K562 (cell line): ENCODE data around the gene RCN2. TPM values are rescaled to one million over a fixed set of nuclear protein-coding genes. Genes with fewer than 3 reads are reported as not detected.

Experiments
- ATAC-seq: fragments of 200-7000 bp; cut with Tn5 transposase; 3 replicates; pipeline ENCODE4 v1.9.1; 2020; ENCODE audit warnings: moderate library complexity
- BruUV-seq: library from RNA; stranded (reverse); fragments of 400-500 nt; replicated peaks from 2 replicates; lab custom pipeline; 2021; lab: Mats Ljungman, UMichigan
- CTCF ChIA-PET: fragments of 300-600 bp; formaldehyde crosslinking; extraction: SDS; loops from one replicate; lab custom pipeline; 2021; ENCODE audit warnings: low intra/inter-chr PET ratio; lab: Yijun Ruan, JAX
- POLR2A ChIA-PET: fragments of 300-600, 350-650 bp; sonication (Branson Sonifier 250); formaldehyde crosslinking; extraction: SDS; loops from one replicate; lab custom pipeline; 2021; ENCODE audit warnings: antibody characterized with exemption, inconsistent platforms; lab: Yijun Ruan, JAX
- DNase-seq, 4 experiments: peaks; one replicate each; pipeline versions ENCODE4 v3.0.0 to v3.0.0-alpha.2; 2011 to 2018; ENCODE audit warnings: low spot score in 3 of 4, mixed read lengths in 3 of 4; ENCODE audit errors: extremely low read depth in 1 of 4
- FAIRE-seq: peaks from 2 replicates; lab custom pipeline; 2011; peaks lifted over from hg19 to GRCh38; lab: Jason Lieb, UNC
- H2AFZ ChIP-seq: 2 replicates; pipeline ENCODE4 v1.6.0; 2011; ENCODE audit warnings: low read depth, low read length, control low read depth, inconsistent platforms
- H3K27ac ChIP-seq: fragments of 200-600 bp; 3 replicates; pipeline ENCODE4 v1.8.0; 2011; ENCODE audit warnings: low read depth, mild to moderate bottlenecking, control low read depth, inconsistent platforms, low read length, moderate library complexity, mixed read lengths; ENCODE audit errors: extremely low read depth
- H3K27me3 ChIP-seq, 2 experiments: fragments of 300-600 bp in 1 of 2; 2 replicates in 1 of 2; 3 replicates in 1 of 2; pipeline versions ENCODE4 v1.6.0 to v1.8.0; 2011; ENCODE audit warnings: inconsistent platforms in 2 of 2, low read length in 2 of 2, mild to moderate bottlenecking in 1 of 2, mixed read lengths in 1 of 2, moderate library complexity in 1 of 2; ENCODE audit not compliant: control insufficient read depth in 2 of 2, insufficient read depth in 2 of 2
- H3K36me3 ChIP-seq: fragments of 300-600 bp; 3 replicates; pipeline ENCODE4 v1.8.0; 2011; ENCODE audit warnings: mild to moderate bottlenecking, low read length, inconsistent platforms; ENCODE audit not compliant: control insufficient read depth, insufficient read depth
- H3K4me1 ChIP-seq, 2 experiments: fragments of 200-600 bp in 1 of 2; replicated peaks in 1 of 2; 2 replicates in 1 of 2; 3 replicates in 1 of 2; pipeline versions ENCODE4 v1.5.1 to v1.8.0; 2011; ENCODE audit warnings: inconsistent platforms in 2 of 2, low read length in 2 of 2, mild to moderate bottlenecking in 1 of 2, mixed read lengths in 1 of 2, moderate library complexity in 1 of 2; ENCODE audit not compliant: control insufficient read depth in 2 of 2, insufficient read depth in 2 of 2
- H3K4me2 ChIP-seq: 2 replicates; pipeline ENCODE4 v1.6.1; 2011; ENCODE audit warnings: low read length, control low read depth, inconsistent platforms, mixed read lengths; ENCODE audit not compliant: insufficient read depth
- H3K4me3 ChIP-seq: fragments of 200-600 bp; sonication (generic), shearing (Covaris generic); 2 replicates; pipeline ENCODE4 v1.5.1; 2016; ENCODE audit warnings: control low read depth, inconsistent platforms
- H3K79me2 ChIP-seq: fragments of 200-600 bp; 3 replicates; pipeline ENCODE4 v1.8.0; 2011; ENCODE audit warnings: low read length, inconsistent platforms; ENCODE audit not compliant: control insufficient read depth, insufficient read depth
- H3K9ac ChIP-seq, 2 experiments: 2 replicates each; pipeline versions ENCODE4 v1.6.0 to v1.6.1; 2011; ENCODE audit warnings: low read depth in 2 of 2, low read length in 2 of 2, control low read depth in 1 of 2, inconsistent platforms in 1 of 2, mild to moderate bottlenecking in 1 of 2, mixed read lengths in 1 of 2; ENCODE audit not compliant: insufficient read depth in 1 of 2
- H3K9me1 ChIP-seq: one replicate; pipeline ENCODE4 v1.6.0; 2011; ENCODE audit warnings: inconsistent platforms, mild to moderate bottlenecking, low read length, moderate library complexity; ENCODE audit not compliant: control insufficient read depth, insufficient read depth
- H3K9me3 ChIP-seq: replicated peaks from 2 replicates; pipeline ENCODE4 v1.5.1; 2011; ENCODE audit warnings: low read depth, low read length, inconsistent platforms; ENCODE audit not compliant: control insufficient read depth, insufficient read depth
- H4K20me1 ChIP-seq: replicated peaks from 2 replicates; pipeline ENCODE4 v1.6.1; 2011; ENCODE audit warnings: low read length, inconsistent platforms, mixed read lengths; ENCODE audit not compliant: control insufficient read depth, insufficient read depth
- CTBP1 ChIP-seq: fragments of 450-650 bp; IDR thresholded peaks from 2 replicates; pipeline ENCODE4 v1.6.1; 2016; ENCODE audit warnings: borderline replicate concordance
- ETS2 ChIP-seq: IDR thresholded peaks from 2 replicates; pipeline ENCODE4 v1.6.1; 2016; ENCODE audit warnings: borderline replicate concordance, missing genetic modification characterization, mild to moderate bottlenecking, moderate library complexity, missing compliant biosample characterization; ENCODE audit not compliant: poor library complexity, severe bottlenecking
- L3MBTL2 ChIP-seq: fragments of 450-650 bp; IDR thresholded peaks from 2 replicates; pipeline ENCODE4 v1.6.1; 2016; ENCODE audit warnings: mild to moderate bottlenecking, moderate library complexity
- MAZ ChIP-seq, 2 experiments: fragments of 450-650 bp in 1 of 2; sonication (generic) in 1 of 2; formaldehyde crosslinking; IDR thresholded peaks in 1 of 2; conservative IDR thresholded peaks in 1 of 2; 2 replicates each; pipeline versions ENCODE4 v1.4.0 to v1.5.0; 2020; ENCODE audit warnings: mild to moderate bottlenecking in 1 of 2, missing genetic modification reagents in 1 of 2
- PCBP1 ChIP-seq: fragments of 200-400 bp; formaldehyde crosslinking; IDR thresholded peaks from 2 replicates; pipeline ENCODE4 v1.6.1; 2018; ENCODE audit warnings: mild to moderate bottlenecking, low read depth, low read length; ENCODE audit not compliant: poor library complexity, severe bottlenecking
- RAD21 ChIP-seq, 2 experiments: fragments of 250-450 bp in 1 of 2; fragments of 450-650 bp in 1 of 2; sonication (Bioruptor Pico) in 1 of 2; formaldehyde crosslinking in 1 of 2; IDR thresholded peaks in 1 of 2; conservative IDR thresholded peaks in 1 of 2; 2 replicates each; pipeline versions ENCODE4 v1.4.0 to v1.8.0; 2020 to 2022; ENCODE audit warnings: mild to moderate bottlenecking in 2 of 2, moderate library complexity in 1 of 2
- SREBF2 ChIP-seq: sonication (generic); formaldehyde crosslinking; IDR thresholded peaks from 2 replicates; pipeline ENCODE4 v1.4.0; 2020; ENCODE audit warnings: mild to moderate bottlenecking, missing genetic modification reagents
- in situ Hi-C: fragments of 300-500 bp; cut with MboI; formaldehyde crosslinking; loops from 4 replicates; pipeline ENCODE4 v1.15.0; 2018; ENCODE audit warnings: inconsistent platforms, mixed read lengths
- intact Hi-C: fragments of 100-400 bp; cut with micrococcal nuclease; formaldehyde crosslinking; loops from 2 replicates; pipeline ENCODE4 v1.14.2; 2022
- polyA plus RNA-seq, 8 experiments: library from polyadenylated mRNA; depleted of rRNA in 4 of 8; stranded (reverse) in 5 of 8; unstranded in 3 of 8; fragments of >200 nt; fragmentation: Nextera tagmentation in 2 of 8; fragmentation: Illumina TruSeq in 1 of 8; extraction: Ambion mirVana in 2 of 8; extraction: Trizol in 1 of 8; gene quantifications; 2 replicates each; pipeline versions ENCODE4 v1.2.1 to v1.2.3, GENCODE V29; 2011 to 2014; ENCODE audit warnings: inconsistent platforms in 1 of 8, missing spikeins in 1 of 8
- total RNA-seq, 7 experiments: library from RNA; depleted of rRNA in 6 of 7; stranded (reverse); fragments of >200 nt in 6 of 7; fragmentation: Illumina TruSeq in 2 of 7; extraction: Trizol in 2 of 7; gene quantifications; 2 replicates each; pipeline versions ENCODE4 v1.2.1 to v1.2.3, GENCODE V29; 2011 to 2021; ENCODE audit warnings: low replicate concordance in 1 of 7
- TF ChIP-seq, protein P1 (sequence below): conservative IDR thresholded peaks from 2 replicates; pipeline ENCODE4 v1.6.1; 2011; ENCODE audit warnings: low read depth, mild to moderate bottlenecking, low read length; ENCODE audit not compliant: control insufficient read depth
- TF ChIP-seq, protein P2 (sequence below), 3 experiments: fragments of 200-800 bp in 1 of 3; sonication (Bioruptor generic) in 1 of 3; sonication (generic) in 1 of 3; formaldehyde crosslinking in 1 of 3; IDR thresholded peaks; 2 replicates each; pipeline versions ENCODE4 v1.6.1 to v1.8.0; 2016 to 2022; ENCODE audit warnings: mild to moderate bottlenecking in 2 of 3, missing compliant biosample characterization in 2 of 3, missing genetic modification characterization in 2 of 3, missing genetic modification reagents in 1 of 3
- TF ChIP-seq, protein P3 (sequence below): sonication (generic); formaldehyde crosslinking; IDR thresholded peaks from 2 replicates; pipeline ENCODE4 v1.8.1; 2023; ENCODE audit warnings: mild to moderate bottlenecking, missing genetic modification reagents

The RCN2 gene
- total and polyA plus RNA-seq, 9 of the 15 experiments (the other 6 are each of a cell fraction or from before 2014, with no cell fraction given) = 20.9 to 63.6 (median 52.8) TPM

DNA sequence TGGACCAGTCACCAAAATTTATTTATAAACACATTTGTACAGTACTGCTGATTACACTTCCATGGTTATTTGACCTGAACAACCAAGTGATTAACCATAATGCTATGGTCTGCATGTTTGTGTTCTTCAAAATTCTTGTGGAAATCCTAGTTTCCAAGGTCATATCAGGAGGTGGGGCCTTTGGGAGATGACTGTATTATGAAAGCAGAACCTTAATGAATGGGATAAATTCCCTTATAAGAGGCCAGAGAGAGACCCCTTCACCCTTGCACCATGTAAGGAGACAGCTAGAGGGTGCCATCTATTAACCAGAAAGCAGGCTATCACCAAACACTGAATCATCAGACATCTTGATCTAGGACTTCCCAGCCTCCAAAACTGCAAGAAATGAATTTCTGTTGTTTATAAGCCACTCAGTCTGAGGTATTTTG, 28.3 kb upstream of the RCN2 start:
- CTCF ChIA-PET = no interaction called here
- ATAC-seq = peak; percentile 40; the same call in 2 of the 3 replicates
- Histone ChIP-seq H3K27ac (no peak overlapping the region), H3K9me1 (no peaks in the 10 kb centered on the region), H3K9me3 (no peaks in the 10 kb centered on the region), H3K79me2 (peaks cover 3% of the 10 kb centered on the region; the same call in 1 of the 3 replicates), H3K4me3 (no peak overlapping the region), H4K20me1 (peaks cover 2% of the 10 kb centered on the region; the same call in 1 of the 2 replicates), H3K4me2 (no peak overlapping the region), H3K9ac (no peak overlapping the region), H2AFZ (no peak overlapping the region), H3K27me3 (no peaks in the 10 kb centered on the region), H3K36me3 (no peaks in the 10 kb centered on the region), H3K4me1 (peaks cover 10 to 23% of the 10 kb centered on the region in 2 experiments; a peak in 4 of 5 replicates)
- FAIRE-seq = peak; percentile 62
- DNase-seq = peak in 1 of 4 experiments; percentile 28
- POLR2A ChIA-PET = interaction anchor here (0.6 kb wide), 1 partner anchor 1371 kb away, joined by 3 read pairs; no protein-coding TSS in a partner anchor
- intact Hi-C loops = loop anchor here (5.0 kb wide), 1 partner anchor 119 kb away; no protein-coding TSS in a partner anchor
- TSS peak; percentile 46 for BruUV-seq
- in situ Hi-C loops = no loop called here
- TF ChIP-seq, protein P1, sequence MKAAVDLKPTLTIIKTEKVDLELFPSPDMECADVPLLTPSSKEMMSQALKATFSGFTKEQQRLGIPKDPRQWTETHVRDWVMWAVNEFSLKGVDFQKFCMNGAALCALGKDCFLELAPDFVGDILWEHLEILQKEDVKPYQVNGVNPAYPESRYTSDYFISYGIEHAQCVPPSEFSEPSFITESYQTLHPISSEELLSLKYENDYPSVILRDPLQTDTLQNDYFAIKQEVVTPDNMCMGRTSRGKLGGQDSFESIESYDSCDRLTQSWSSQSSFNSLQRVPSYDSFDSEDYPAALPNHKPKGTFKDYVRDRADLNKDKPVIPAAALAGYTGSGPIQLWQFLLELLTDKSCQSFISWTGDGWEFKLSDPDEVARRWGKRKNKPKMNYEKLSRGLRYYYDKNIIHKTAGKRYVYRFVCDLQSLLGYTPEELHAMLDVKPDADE = no peak
- peak; percentile 14; the same call in 1 of the 2 replicates for TF ChIP-seq CTBP1
- no peak for TF ChIP-seq ETS2 (tag)
- no peak for TF ChIP-seq MAZ (CRISPR knock-in tag; conservative IDR thresholded peaks at IDR 0.05 in 1 of 2, IDR thresholded peaks at IDR 0.05 in 1 of 2)
- TF ChIP-seq, protein P2, sequence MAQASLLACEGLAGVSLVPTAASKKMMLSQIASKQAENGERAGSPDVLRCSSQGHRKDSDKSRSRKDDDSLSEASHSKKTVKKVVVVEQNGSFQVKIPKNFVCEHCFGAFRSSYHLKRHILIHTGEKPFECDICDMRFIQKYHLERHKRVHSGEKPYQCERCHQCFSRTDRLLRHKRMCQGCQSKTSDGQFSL (CRISPR knock-in tag; IDR thresholded peaks at IDR 0.05) = no peak
- TF ChIP-seq, protein P2 (tag; IDR thresholded peaks at IDR 0.05) = no peak
- TF ChIP-seq RAD21 (CRISPR knock-in tag; conservative IDR thresholded peaks at IDR 0.05 in 1 of 2, IDR thresholded peaks at IDR 0.05 in 1 of 2) = peak; percentile 19 to 54; a peak in 3 of 4 replicates
- no peak for TF ChIP-seq SREBF2 (CRISPR knock-in tag)
- TF ChIP-seq L3MBTL2 = no peak
- no peak for TF ChIP-seq PCBP1
- TF ChIP-seq, protein P3, sequence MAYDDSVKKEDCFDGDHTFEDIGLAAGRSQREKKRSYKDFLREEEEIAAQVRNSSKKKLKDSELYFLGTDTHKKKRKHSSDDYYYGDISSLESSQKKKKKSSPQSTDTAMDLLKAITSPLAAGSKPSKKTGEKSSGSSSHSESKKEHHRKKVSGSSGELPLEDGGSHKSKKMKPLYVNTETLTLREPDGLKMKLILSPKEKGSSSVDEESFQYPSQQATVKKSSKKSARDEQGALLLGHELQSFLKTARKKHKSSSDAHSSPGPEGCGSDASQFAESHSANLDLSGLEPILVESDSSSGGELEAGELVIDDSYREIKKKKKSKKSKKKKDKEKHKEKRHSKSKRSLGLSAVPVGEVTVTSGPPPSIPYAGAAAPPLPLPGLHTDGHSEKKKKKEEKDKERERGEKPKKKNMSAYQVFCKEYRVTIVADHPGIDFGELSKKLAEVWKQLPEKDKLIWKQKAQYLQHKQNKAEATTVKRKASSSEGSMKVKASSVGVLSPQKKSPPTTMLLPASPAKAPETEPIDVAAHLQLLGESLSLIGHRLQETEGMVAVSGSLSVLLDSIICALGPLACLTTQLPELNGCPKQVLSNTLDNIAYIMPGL (CRISPR knock-in tag) = no peak
